Measurements from ENCODE around the gene LRMDA. TPM values are rescaled to one million over a fixed set of nuclear protein-coding genes. Genes with fewer than 3 reads are reported as not detected.

LRMDA gene
- total and polyA plus RNA-seq, 10 of the 15 experiments (the other 5 are each of a cell fraction or from before 2014, with no cell fraction given): 0.07 to 0.54 (median 0.29) TPM; not detected in 4

DNA sequence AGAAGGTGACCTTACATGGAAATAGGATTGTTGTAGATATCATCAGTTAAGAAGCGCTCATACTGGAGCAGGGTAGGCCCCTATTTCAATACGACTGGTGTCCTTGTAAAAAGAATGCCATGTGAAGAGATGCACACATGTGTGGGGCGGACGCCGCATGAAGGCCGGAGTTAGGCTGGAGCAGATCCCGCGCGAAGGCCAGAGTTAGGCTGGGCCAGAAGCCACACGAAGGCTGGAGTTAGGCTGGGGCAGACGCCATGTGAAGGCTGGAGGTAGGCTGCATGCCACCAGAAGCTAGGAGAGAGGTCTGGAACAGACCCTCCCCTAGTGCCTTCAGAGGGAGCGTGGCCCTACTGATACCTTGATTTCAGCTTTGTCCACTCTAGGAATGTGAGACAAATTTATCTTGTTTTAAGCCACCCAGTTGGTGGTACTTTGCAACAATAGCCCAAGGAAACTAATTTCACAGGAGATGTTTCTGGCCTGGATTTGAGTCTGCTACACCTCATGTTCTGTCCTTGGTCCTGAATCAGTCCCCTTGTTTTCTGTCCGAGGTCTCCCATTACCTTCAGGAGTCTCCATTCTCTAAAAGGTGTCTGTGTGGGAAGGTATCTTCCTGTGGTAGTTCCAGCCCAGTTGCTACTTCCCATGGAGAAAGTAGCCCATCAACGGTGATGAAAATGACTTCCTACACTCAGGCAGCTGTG, 585.8 kb downstream of the LRMDA start:
- BruUV-seq (replicated peaks): no TSS peak
- Histone ChIP-seq H3K9me3 (replicated peaks; ENCODE audit: control insufficient read depth, insufficient read depth, low read length) (no peaks in the 10 kb centered on the region), H3K4me1 (ENCODE audit: control insufficient read depth, insufficient read depth, low read length) (no peaks in the 10 kb centered on the region), H3K27ac (ENCODE audit: control insufficient read depth, insufficient read depth) (no peak overlapping the region), H3K36me3 (ENCODE audit: control insufficient read depth in 2 of 2, insufficient read depth in 2 of 2, low read length in 1 of 2) (no peaks in the 10 kb centered on the region), H4K20me1 (ENCODE audit: control insufficient read depth, insufficient read depth) (no peaks in the 10 kb centered on the region), H2AFZ (ENCODE audit: control insufficient read depth, low read depth, low read length) (no peak overlapping the region), H3K4me2 (ENCODE audit: control insufficient read depth, insufficient read depth) (no peak overlapping the region), H3K79me2 (ENCODE audit: control insufficient read depth, insufficient read depth, low read length) (no peaks in the 10 kb centered on the region), H3K4me3 (no peak overlapping the region), H3K9ac (ENCODE audit: control insufficient read depth, insufficient read depth, low read length) (no peak overlapping the region), H3K27me3 (replicated peaks in 1 of 2; ENCODE audit: control insufficient read depth in 2 of 2, insufficient read depth in 2 of 2, low read length in 1 of 2) (no peaks in the 10 kb centered on the region)
- ChIA-PET SMC1A (ENCODE audit: uncharacterized antibody, unreplicated experiment) (no interaction called here), CTCF (no interaction called here), POLR2A (no interaction called here), RAD21 (ENCODE audit: unreplicated experiment) (no interaction called here)
- in situ Hi-C loops (cut with MboI): no loop called here
- no peak for DNase-seq (ENCODE audit: low read depth, low spot score)
- intact Hi-C loops (cut with micrococcal nuclease; ENCODE audit: unreplicated experiment): no loop called here
- FAIRE-seq: no peak
- 46% methylated on average over 14 of the region's 14 CpGs for WGBS (ENCODE audit: insufficient coverage, insufficient replicate concordance, low lambda C conversion rate, missing lambda C conversion rate)
- TF ChIP-seq, protein P1, sequence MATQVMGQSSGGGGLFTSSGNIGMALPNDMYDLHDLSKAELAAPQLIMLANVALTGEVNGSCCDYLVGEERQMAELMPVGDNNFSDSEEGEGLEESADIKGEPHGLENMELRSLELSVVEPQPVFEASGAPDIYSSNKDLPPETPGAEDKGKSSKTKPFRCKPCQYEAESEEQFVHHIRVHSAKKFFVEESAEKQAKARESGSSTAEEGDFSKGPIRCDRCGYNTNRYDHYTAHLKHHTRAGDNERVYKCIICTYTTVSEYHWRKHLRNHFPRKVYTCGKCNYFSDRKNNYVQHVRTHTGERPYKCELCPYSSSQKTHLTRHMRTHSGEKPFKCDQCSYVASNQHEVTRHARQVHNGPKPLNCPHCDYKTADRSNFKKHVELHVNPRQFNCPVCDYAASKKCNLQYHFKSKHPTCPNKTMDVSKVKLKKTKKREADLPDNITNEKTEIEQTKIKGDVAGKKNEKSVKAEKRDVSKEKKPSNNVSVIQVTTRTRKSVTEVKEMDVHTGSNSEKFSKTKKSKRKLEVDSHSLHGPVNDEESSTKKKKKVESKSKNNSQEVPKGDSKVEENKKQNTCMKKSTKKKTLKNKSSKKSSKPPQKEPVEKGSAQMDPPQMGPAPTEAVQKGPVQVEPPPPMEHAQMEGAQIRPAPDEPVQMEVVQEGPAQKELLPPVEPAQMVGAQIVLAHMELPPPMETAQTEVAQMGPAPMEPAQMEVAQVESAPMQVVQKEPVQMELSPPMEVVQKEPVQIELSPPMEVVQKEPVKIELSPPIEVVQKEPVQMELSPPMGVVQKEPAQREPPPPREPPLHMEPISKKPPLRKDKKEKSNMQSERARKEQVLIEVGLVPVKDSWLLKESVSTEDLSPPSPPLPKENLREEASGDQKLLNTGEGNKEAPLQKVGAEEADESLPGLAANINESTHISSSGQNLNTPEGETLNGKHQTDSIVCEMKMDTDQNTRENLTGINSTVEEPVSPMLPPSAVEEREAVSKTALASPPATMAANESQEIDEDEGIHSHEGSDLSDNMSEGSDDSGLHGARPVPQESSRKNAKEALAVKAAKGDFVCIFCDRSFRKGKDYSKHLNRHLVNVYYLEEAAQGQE (IDR thresholded peaks at IDR 0.05; ENCODE audit: low read depth, low read length): peak; percentile 69; the same call in 1 of the 2 replicates
- TF ChIP-seq SMAD1 (IDR thresholded peaks at IDR 0.05; ENCODE audit: low read depth, partially characterized antibody) (no peak), NFXL1 (IDR thresholded peaks at IDR 0.05; ENCODE audit: borderline replicate concordance) (no peak), MXI1 (IDR thresholded peaks at IDR 0.05; ENCODE audit: low read depth, low read length) (no peak)
- no peak for ATAC-seq

Data from GM12878 (cell line).